Mucosa of descending colon (tissue), 3 donors: ENCODE measurements around the gene INPP5A. TPM values are rescaled to one million over a fixed set of nuclear protein-coding genes. Genes with fewer than 3 reads are reported as not detected.
A peak's percentile ranks its signal among the peaks of the same experiment; 100 is the strongest.
"Not testable (repeated sequence)": the region's sequence is repeated elsewhere in the genome, so short reads cannot be mapped to it uniquely, and the experiment has no call there.

ENCODE experiments used
- ATAC-seq: fragments of 200-7000 bp; cut with Tn5 transposase; one replicate; pipeline ENCODE4 v1.9.1; 2020; ENCODE audit warnings: mild to moderate bottlenecking, moderate library complexity
- DNase-seq, 3 donors: peaks; one replicate each; pipeline ENCODE4 v3.0.0-alpha.2; 2020
- H3K36me3 ChIP-seq: fragments of 200-600 bp; one replicate; pipeline ENCODE4 v1.8.0; 2021; ENCODE audit warnings: low read depth, mild to moderate bottlenecking
- H3K4me1 ChIP-seq: fragments of 200-600 bp; one replicate; pipeline ENCODE4 v1.8.0; 2021; ENCODE audit warnings: low read depth, mild to moderate bottlenecking
- H3K4me3 ChIP-seq: fragments of 200-600 bp; one replicate; pipeline ENCODE4 v1.8.0; 2021; ENCODE audit warnings: mild to moderate bottlenecking
- H3K9me3 ChIP-seq: fragments of 200-600 bp; one replicate; pipeline ENCODE4 v1.8.0; 2021; ENCODE audit warnings: mild to moderate bottlenecking
- CTCF ChIP-seq: fragments of 200-600 bp; IDR thresholded peaks from one replicate; pipeline ENCODE4 v1.8.0; 2022; ENCODE audit warnings: antibody characterized with exemption, mild to moderate bottlenecking
- intact Hi-C, 2 donors: fragments of 100-400 bp; cut with DNase I in 1 of 2; cut with micrococcal nuclease in 1 of 2; formaldehyde crosslinking; loops; one replicate each; pipeline versions ENCODE4 v1.11.0 to v1.11.1; 2022; cut with DNase I, micrococcal nuclease
- total RNA-seq, 3 donors: library from RNA; stranded (reverse); fragmentation: NEBNext Ultra II Directional in 2 of 3; extraction: Animal tissue kit (Norgen Biotek cat#: 25700) in 2 of 3; gene quantifications; one replicate each; pipeline versions ENCODE4 v1.2.1 to v1.2.4, GENCODE V29; 2021 to 2023
- donor health status: DM: no; HTN: no; CAD: no; lungs with moderate emphysema.
- donor health status: DM: no; HTN: no; CAD: no.
- donor health status: DM: no; HTN: yes; CAD: no.

Gene INPP5A
- total RNA-seq, 3 donors from 2014 or later: 31.7 to 92.8 (median 32.0) TPM

DNA sequence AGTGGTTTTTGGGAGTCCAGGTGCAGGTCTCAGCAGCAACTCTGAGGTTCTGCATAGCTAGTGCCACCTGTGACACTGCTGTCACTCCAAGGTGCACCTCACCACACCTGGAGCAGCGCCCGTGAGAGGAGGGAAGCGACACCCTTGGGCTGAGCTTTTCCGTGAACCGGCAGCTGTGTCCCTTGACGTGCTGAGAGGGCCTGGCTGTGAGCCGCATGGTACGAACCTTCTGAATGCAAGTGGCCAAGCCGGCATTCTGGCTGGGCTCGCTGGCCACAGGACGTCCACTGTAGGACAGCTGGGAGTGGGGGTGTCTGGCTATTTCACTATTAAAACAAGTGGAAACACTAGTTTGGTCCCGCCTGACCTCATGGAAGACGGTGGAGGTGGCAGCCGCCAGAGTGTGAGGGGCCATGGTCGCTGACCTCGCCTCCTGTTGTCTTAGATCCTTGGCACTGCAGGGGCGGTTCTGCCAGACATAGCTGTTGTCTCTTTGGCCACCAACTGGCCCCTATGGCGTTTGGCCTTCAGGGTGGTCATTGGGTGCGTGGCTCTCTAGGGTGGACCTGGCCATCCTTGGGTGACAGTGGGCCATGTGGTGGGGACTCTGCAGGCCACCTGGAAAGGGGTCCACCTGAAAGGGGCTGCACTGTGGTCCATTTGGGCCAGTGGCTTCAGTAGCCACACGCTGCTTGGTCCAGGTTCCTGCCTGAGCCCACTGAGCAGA, 12.9 kb downstream of the INPP5A start:
- H3K36me3 ChIP-seq: no peaks in the 10 kb centered on the region
- DNase-seq: peak in 2 of 3 donors; percentile 21 to 50
- no peak overlapping the region for H3K4me3 ChIP-seq
- H3K9me3 ChIP-seq: no peaks in the 10 kb centered on the region
- no peak for TF ChIP-seq CTCF
- intact Hi-C loops: no loop called here
- H3K4me1 ChIP-seq: peaks cover 3% of the 10 kb centered on the region
- no peak for ATAC-seq

DNA sequence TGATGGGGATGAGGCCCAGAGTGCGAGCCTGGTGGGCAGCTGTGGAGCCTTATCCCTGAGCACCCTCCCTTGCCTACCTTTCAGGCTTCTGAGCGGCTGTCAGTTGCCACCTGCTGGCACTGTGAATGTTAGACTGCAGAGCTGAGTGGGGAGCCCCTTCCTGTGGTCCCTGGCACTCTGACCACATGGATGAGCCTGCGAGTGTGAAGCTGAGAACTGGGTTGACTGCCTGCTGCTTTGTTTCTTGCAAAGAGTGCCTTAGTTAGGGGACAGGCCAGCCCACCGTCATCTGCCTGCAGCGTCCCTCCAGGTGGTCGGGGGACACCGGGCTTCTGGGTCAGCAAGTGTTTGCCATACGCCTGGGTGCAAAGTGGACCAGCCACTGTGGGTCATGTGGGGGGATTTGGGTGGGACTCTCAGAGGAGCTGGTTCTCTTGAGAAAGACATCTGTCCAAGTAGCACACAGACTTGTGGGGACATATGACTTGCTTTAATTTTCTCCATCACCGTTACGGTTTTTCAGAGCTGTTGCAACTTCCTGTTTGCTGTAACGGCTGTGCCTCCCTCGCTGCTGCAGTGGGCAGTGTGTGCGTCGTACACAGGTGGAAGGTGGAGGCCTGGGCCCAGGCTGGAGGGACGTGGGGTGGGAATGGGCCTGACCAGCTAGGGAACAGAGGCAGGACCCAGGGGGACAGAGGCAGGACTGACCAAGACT, 13.7 kb downstream of the INPP5A start:
- peak in 2 of 3 donors; percentile 27 to 71 for DNase-seq
- Histone ChIP-seq H3K4me1 (peaks cover 3% of the 10 kb centered on the region), H3K36me3 (no peaks in the 10 kb centered on the region), H3K4me3 (no peak overlapping the region), H3K9me3 (no peaks in the 10 kb centered on the region)
- no peak for TF ChIP-seq CTCF
- ATAC-seq: peak; percentile 47
- intact Hi-C loops: no loop called here

GRCh38 chr10:132551808-132552130, 14.2 kb downstream of the INPP5A start:
- H3K36me3 ChIP-seq: no peaks in the 10 kb centered on the region
- no peak for TF ChIP-seq CTCF
- ATAC-seq: no peak
- intact Hi-C loops: no loop called here
- no peaks in the 10 kb centered on the region for H3K4me1 ChIP-seq
- peak in 1 of 3 donors; percentile 15 for DNase-seq
- no peak overlapping the region for H3K4me3 ChIP-seq
- no peaks in the 10 kb centered on the region for H3K9me3 ChIP-seq

DNA sequence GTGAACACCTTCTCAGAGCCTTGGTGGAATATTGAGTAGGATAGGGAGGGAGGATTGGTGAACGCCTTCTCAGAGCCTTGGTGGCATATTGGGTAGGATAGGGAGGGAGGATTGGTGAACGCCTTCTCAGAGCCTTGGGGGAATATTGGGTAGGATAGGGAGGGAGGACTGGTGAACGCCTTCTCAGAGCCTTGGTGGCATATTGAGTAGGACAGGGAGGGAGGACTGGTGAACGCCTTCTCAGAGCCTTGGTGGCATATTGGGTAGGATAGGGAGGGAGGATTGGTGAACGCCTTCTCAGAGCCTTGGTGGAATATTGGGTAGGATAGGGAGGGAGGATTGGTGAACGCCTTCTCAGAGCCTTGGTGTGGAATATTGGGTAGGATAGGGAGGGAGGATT, 15.0 kb downstream of the INPP5A start:
- intact Hi-C loops, H3K4me1 ChIP-seq, H3K36me3 ChIP-seq, H3K4me3 ChIP-seq, H3K9me3 ChIP-seq, ATAC-seq, DNase-seq: not testable (repeated sequence)

- H3K4me3 ChIP-seq, H3K4me1 ChIP-seq, intact Hi-C loops, ATAC-seq, DNase-seq, H3K9me3 ChIP-seq, H3K36me3 ChIP-seq: not testable (repeated sequence)
These were observed 16.0 kb downstream of the INPP5A start for GRCh38 chr10:132553568-132553967.

DNA sequence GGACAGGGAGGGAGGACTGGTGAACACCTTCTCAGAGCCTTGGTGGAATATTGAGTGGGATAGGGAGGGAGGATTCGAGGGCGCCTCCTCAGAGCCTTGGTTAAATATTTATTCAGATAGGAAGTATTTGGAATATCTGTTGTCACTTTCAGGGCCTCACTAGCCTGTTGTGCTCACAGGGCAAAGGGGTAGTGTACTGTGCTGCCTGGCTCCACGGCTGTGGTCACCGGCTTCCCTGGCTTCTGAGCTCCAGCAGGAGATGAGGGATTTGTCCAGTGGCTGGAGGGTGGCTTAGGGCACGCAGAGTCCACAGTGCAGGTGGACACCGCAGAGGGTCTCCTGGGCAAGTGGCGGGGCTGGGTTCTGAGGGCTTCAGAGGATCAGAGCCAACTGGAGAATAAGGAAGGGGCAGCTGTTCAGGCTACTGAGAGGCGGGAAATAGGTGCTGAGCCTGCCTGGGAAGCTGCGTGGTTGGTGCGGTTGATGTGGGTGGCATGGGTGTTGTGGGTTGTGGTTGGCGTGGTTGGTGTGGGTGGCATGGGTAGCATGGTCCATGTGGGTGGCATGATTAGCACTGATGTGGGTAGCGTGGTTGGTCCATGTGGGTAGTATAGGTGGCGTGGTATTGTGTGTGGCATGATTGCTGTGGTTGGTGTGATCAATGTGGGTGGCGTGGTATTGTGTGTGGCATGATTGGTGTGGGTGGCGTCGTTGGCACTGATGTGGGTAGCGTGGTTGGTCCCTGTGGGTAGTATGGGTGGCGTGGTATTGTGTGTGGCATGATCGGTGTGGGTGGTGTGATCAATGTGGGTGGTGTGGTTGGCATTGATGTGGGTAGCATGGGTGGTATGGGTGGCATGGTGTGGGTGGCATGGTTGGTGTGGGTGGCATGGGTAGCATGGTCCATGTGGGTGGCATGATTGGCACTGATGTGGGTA, 16.7 kb downstream of the INPP5A start:
- TF ChIP-seq CTCF: no peak
- no peak overlapping the region for H3K4me3 ChIP-seq
- DNase-seq (peak in 1 of 3 donors; percentile 41), ATAC-seq (no peak)
- no peaks in the 10 kb centered on the region for H3K36me3 ChIP-seq
- intact Hi-C loops: no loop called here
- H3K4me1 ChIP-seq: no peaks in the 10 kb centered on the region
- H3K9me3 ChIP-seq: no peaks in the 10 kb centered on the region
